Parathyroid adenoma (tissue), 2 donors: ENCODE data around the gene HNMT.

Experiments used
- H2AFZ ChIP-seq: fragments of 300-600 bp; sonication (generic); one replicate; pipeline ENCODE4 v1.7.0; 2017; ENCODE audit warnings: antibody characterized with exemption, mild to moderate bottlenecking
- H3K27ac ChIP-seq: fragments of 300-600 bp; sonication (generic); one replicate; pipeline ENCODE4 v1.7.0; 2017
- H3K27me3 ChIP-seq: fragments of 300-600 bp; sonication (generic); one replicate; pipeline ENCODE4 v1.7.0; 2017; ENCODE audit warnings: low read length; ENCODE audit not compliant: control insufficient read depth, insufficient read depth
- H3K36me3 ChIP-seq: fragments of 300-600 bp; sonication (generic); one replicate; pipeline ENCODE4 v1.7.0; 2017; ENCODE audit warnings: low read length; ENCODE audit not compliant: control insufficient read depth, insufficient read depth
- H3K4me1 ChIP-seq: fragments of 300-600 bp; sonication (generic); one replicate; pipeline ENCODE4 v1.7.0; 2017; ENCODE audit warnings: control low read depth
- H3K4me2 ChIP-seq: fragments of 300-600 bp; sonication (generic); one replicate; pipeline ENCODE4 v1.7.0; 2017; ENCODE audit warnings: low read length
- H3K4me3 ChIP-seq: fragments of 300-600 bp; sonication (generic); one replicate; pipeline ENCODE4 v1.7.0; 2017; ENCODE audit warnings: low read depth, low read length
- H3K79me2 ChIP-seq: fragments of 300-600 bp; sonication (generic); one replicate; pipeline ENCODE4 v1.7.0; 2017; ENCODE audit warnings: control low read depth
- H3K9ac ChIP-seq: fragments of 300-600 bp; sonication (generic); one replicate; pipeline ENCODE4 v1.7.0; 2017; ENCODE audit warnings: mild to moderate bottlenecking
- H3K9me3 ChIP-seq: fragments of 300-600 bp; sonication (generic); one replicate; pipeline ENCODE4 v1.7.0; 2017; ENCODE audit warnings: low read length; ENCODE audit not compliant: control insufficient read depth
- CTCF ChIP-seq: fragments of 300-600 bp; sonication (generic); IDR thresholded peaks from one replicate; pipeline ENCODE4 v1.7.0; 2017; ENCODE audit warnings: antibody characterized with exemption, mild to moderate bottlenecking
- donor health status: primary hyperparathyroidism.

The HNMT gene

GRCh38 chr2:137998503-137998902, 34.2 kb downstream of the HNMT start:
- Histone ChIP-seq H3K4me1 (peaks cover 5% of the 10 kb centered on the region), H3K9ac (no peak overlapping the region), H3K27me3 (no peaks in the 10 kb centered on the region), H3K27ac (no peak overlapping the region), H2AFZ (no peak overlapping the region), H3K4me3 (no peak overlapping the region), H3K79me2 (no peaks in the 10 kb centered on the region), H3K4me2 (no peak overlapping the region), H3K36me3 (no peaks in the 10 kb centered on the region), H3K9me3 (no peaks in the 10 kb centered on the region)
- no peak for TF ChIP-seq CTCF

- Histone ChIP-seq H3K9me3 (no peaks in the 10 kb centered on the region), H3K9ac (no peak overlapping the region), H3K27ac (no peak overlapping the region), H3K79me2 (no peaks in the 10 kb centered on the region), H3K4me1 (peaks cover 5% of the 10 kb centered on the region), H2AFZ (no peak overlapping the region), H3K4me3 (no peak overlapping the region), H3K4me2 (no peak overlapping the region), H3K36me3 (no peaks in the 10 kb centered on the region), H3K27me3 (no peaks in the 10 kb centered on the region)
- TF ChIP-seq CTCF = no peak
These were observed 35.0 kb downstream of the HNMT start for GRCh38 chr2:137999273-137999672.

- H3K79me2 ChIP-seq = no peaks in the 10 kb centered on the region
- no peak overlapping the region for H3K9ac ChIP-seq
- no peaks in the 10 kb centered on the region for H3K36me3 ChIP-seq
- no peak overlapping the region for H3K4me3 ChIP-seq
- H3K27me3 ChIP-seq = no peaks in the 10 kb centered on the region
- no peak overlapping the region for H3K27ac ChIP-seq
- H3K9me3 ChIP-seq = no peaks in the 10 kb centered on the region
- H2AFZ ChIP-seq = no peak overlapping the region
- no peak overlapping the region for H3K4me2 ChIP-seq
- H3K4me1 ChIP-seq = peaks cover 5% of the 10 kb centered on the region
- no peak for TF ChIP-seq CTCF
These were observed 35.7 kb downstream of the HNMT start for GRCh38 chr2:138000009-138000408.

GRCh38 chr2:138000796-138001195, 36.5 kb downstream of the HNMT start:
- H3K4me2 ChIP-seq = no peak overlapping the region
- H3K4me3 ChIP-seq = no peak overlapping the region
- H3K36me3 ChIP-seq = no peaks in the 10 kb centered on the region
- no peaks in the 10 kb centered on the region for H3K27me3 ChIP-seq
- no peak for TF ChIP-seq CTCF
- no peaks in the 10 kb centered on the region for H3K9me3 ChIP-seq
- H3K27ac ChIP-seq = no peak overlapping the region
- peaks cover 5% of the 10 kb centered on the region for H3K4me1 ChIP-seq
- H3K79me2 ChIP-seq = no peaks in the 10 kb centered on the region
- no peak overlapping the region for H2AFZ ChIP-seq
- H3K9ac ChIP-seq = no peak overlapping the region

GRCh38 chr2:138003411-138003810, 39.1 kb downstream of the HNMT start:
- no peak for TF ChIP-seq CTCF
- Histone ChIP-seq H3K4me3 (no peak overlapping the region), H3K36me3 (no peaks in the 10 kb centered on the region), H3K4me1 (peaks cover 5% of the 10 kb centered on the region), H3K9me3 (no peaks in the 10 kb centered on the region), H2AFZ (no peak overlapping the region), H3K4me2 (no peak overlapping the region), H3K79me2 (no peaks in the 10 kb centered on the region), H3K9ac (no peak overlapping the region), H3K27me3 (no peaks in the 10 kb centered on the region), H3K27ac (no peak overlapping the region)
